Neural crest cell (in vitro differentiated cells): ENCODE measurements around the gene CEACAM6. TPM values are rescaled to one million over a fixed set of nuclear protein-coding genes. Genes with fewer than 3 reads are reported as not detected.

Source experiments
- DNase-seq: peaks from one replicate; pipeline ENCODE4 v3.0.0; 2021; ENCODE audit warnings: low read depth, mixed read lengths, low spot score
- H3K27ac Mint-ChIP-seq: one replicate; pipeline ENCODE4 v1.8.0; 2021; ENCODE audit warnings: mild to moderate bottlenecking, mixed read lengths; ENCODE audit not compliant: unreplicated experiment
- H3K27me3 Mint-ChIP-seq: 2 replicates; pipeline ENCODE4 v1.8.0; 2021; ENCODE audit warnings: low read depth, mild to moderate bottlenecking, mixed read lengths
- H3K36me3 Mint-ChIP-seq: 2 replicates; pipeline ENCODE4 v1.8.0; 2021; ENCODE audit warnings: low read depth, mild to moderate bottlenecking, mixed read lengths
- H3K4me1 Mint-ChIP-seq: 2 replicates; pipeline ENCODE4 v1.8.0; 2021; ENCODE audit warnings: mixed read lengths
- H3K4me3 Mint-ChIP-seq: one replicate; pipeline ENCODE4 v1.8.0; 2021; ENCODE audit warnings: mild to moderate bottlenecking, mixed read lengths
- H3K9me3 Mint-ChIP-seq: 2 replicates; pipeline ENCODE4 v1.8.0; 2021; ENCODE audit warnings: mixed read lengths
- total RNA-seq: library from RNA; stranded (reverse); gene quantifications from 2 replicates; pipeline ENCODE4 v1.2.1, GENCODE V29; 2021
- TF ChIP-seq, protein P1 (sequence below): fragments of 200-600 bp; sonication (generic); conservative IDR thresholded peaks from 2 replicates; pipeline ENCODE4 v1.5.0; 2021; ENCODE audit warnings: antibody characterized with exemption, mild to moderate bottlenecking

CEACAM6 gene
- total RNA-seq, 1 donor from 2014 or later: not detected

GRCh38 chr19:41813911-41814310, 58.6 kb downstream of the CEACAM6 start:
- Mint-ChIP-seq H3K27ac (no peak overlapping the region), H3K9me3 (no peaks in the 10 kb centered on the region), H3K36me3 (no peaks in the 10 kb centered on the region), H3K27me3 (peaks cover 51% of the 10 kb centered on the region), H3K4me3 (no peak overlapping the region), H3K4me1 (no peaks in the 10 kb centered on the region)
- DNase-seq: no peak
- TF ChIP-seq, protein P1, sequence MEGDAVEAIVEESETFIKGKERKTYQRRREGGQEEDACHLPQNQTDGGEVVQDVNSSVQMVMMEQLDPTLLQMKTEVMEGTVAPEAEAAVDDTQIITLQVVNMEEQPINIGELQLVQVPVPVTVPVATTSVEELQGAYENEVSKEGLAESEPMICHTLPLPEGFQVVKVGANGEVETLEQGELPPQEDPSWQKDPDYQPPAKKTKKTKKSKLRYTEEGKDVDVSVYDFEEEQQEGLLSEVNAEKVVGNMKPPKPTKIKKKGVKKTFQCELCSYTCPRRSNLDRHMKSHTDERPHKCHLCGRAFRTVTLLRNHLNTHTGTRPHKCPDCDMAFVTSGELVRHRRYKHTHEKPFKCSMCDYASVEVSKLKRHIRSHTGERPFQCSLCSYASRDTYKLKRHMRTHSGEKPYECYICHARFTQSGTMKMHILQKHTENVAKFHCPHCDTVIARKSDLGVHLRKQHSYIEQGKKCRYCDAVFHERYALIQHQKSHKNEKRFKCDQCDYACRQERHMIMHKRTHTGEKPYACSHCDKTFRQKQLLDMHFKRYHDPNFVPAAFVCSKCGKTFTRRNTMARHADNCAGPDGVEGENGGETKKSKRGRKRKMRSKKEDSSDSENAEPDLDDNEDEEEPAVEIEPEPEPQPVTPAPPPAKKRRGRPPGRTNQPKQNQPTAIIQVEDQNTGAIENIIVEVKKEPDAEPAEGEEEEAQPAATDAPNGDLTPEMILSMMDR: no peak

GRCh38 chr19:41815301-41815700, 60.0 kb downstream of the CEACAM6 start:
- Mint-ChIP-seq H3K27me3 (peaks cover 55% of the 10 kb centered on the region), H3K4me1 (no peaks in the 10 kb centered on the region), H3K27ac (no peak overlapping the region), H3K9me3 (no peaks in the 10 kb centered on the region), H3K36me3 (no peaks in the 10 kb centered on the region), H3K4me3 (no peak overlapping the region)
- DNase-seq: no peak
- TF ChIP-seq, protein P1: no peak

DNA sequence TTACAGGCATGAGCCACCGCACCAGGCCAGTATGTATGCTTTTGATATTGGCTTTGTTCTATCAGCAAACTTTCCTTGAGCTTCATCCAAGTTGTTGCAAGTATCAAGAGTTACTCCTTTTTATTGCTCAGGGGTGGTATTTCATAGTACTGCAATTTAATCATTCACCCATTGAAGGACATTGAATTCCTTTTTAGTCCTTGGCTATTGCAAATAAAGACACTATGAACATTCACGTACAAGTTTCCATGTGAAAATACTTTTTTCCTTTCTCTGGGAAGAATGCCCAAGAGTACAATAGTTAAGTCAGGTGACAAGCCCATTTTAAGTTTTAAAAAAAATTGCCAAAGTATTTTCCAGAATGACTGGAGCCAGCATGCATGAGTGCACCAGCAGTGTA, 61.4 kb downstream of the CEACAM6 start:
- Mint-ChIP-seq H3K36me3 (no peaks in the 10 kb centered on the region), H3K27ac (no peak overlapping the region), H3K4me1 (no peaks in the 10 kb centered on the region), H3K9me3 (no peaks in the 10 kb centered on the region), H3K27me3 (peaks cover 67% of the 10 kb centered on the region), H3K4me3 (no peak overlapping the region)
- no peak for DNase-seq
- TF ChIP-seq, protein P1: no peak

- H3K27me3 Mint-ChIP-seq: peaks cover 63% of the 10 kb centered on the region
- DNase-seq: peak; percentile 14
- TF ChIP-seq, protein P1: peak; percentile 65
- H3K27ac Mint-ChIP-seq: no peak overlapping the region
- no peaks in the 10 kb centered on the region for H3K9me3 Mint-ChIP-seq
- no peaks in the 10 kb centered on the region for H3K4me1 Mint-ChIP-seq
- no peaks in the 10 kb centered on the region for H3K36me3 Mint-ChIP-seq
- no peak overlapping the region for H3K4me3 Mint-ChIP-seq
These were observed 65.8 kb downstream of the CEACAM6 start for GRCh38 chr19:41821003-41821735.

Other genes with a start within 250 kb of the CEACAM6 start
- 0.75 and 1.1 TPM in 2 replicates for gene CEACAM21, start 179.4 kb upstream of the CEACAM6 start, total RNA-seq
- gene CEACAM4, start 128.5 kb upstream of the CEACAM6 start, total RNA-seq: not detected in 2 replicates
- gene CEACAM7, start 67.3 kb upstream of the CEACAM6 start, total RNA-seq: not detected in 2 replicates
- not detected in 2 replicates for gene CEACAM5, start 46.9 kb upstream of the CEACAM6 start, total RNA-seq
- not detected in 2 replicates for gene CEACAM3, start 41.1 kb downstream of the CEACAM6 start, total RNA-seq
- gene LYPD4, start 89.2 kb downstream of the CEACAM6 start, total RNA-seq: not detected in 2 replicates
- gene DMRTC2, start 89.5 kb downstream of the CEACAM6 start, total RNA-seq: not detected in 2 replicates
- 2,492 and 2,613 TPM in 2 replicates for gene RPS19, start 104.7 kb downstream of the CEACAM6 start, total RNA-seq
- 0.32 and 0.70 TPM in 2 replicates for gene CD79A, start 121.7 kb downstream of the CEACAM6 start, total RNA-seq
- gene ARHGEF1, start 127.7 kb downstream of the CEACAM6 start, total RNA-seq: 62.3 and 69.9 TPM in 2 replicates
- 0.12 and 0.14 TPM in 2 replicates for gene ERFL, start 172.9 kb downstream of the CEACAM6 start, total RNA-seq
- gene RABAC1, start 203.8 kb downstream of the CEACAM6 start, total RNA-seq: 83.8 and 93.4 TPM in 2 replicates
- 22.9 and 23.2 TPM in 2 replicates for gene ATP1A3, start 238.7 kb downstream of the CEACAM6 start, total RNA-seq